ENCODE results near the gene PMS2. TPM values are rescaled to one million over a fixed set of nuclear protein-coding genes. Genes with fewer than 3 reads are reported as not detected.
"Not testable (repeated sequence)": the region's sequence is repeated elsewhere in the genome, so short reads cannot be mapped to it uniquely, and the experiment has no call there.

PMS2 gene
- 14.8 and 15.1 TPM in 2 replicates for total RNA-seq

DNA sequence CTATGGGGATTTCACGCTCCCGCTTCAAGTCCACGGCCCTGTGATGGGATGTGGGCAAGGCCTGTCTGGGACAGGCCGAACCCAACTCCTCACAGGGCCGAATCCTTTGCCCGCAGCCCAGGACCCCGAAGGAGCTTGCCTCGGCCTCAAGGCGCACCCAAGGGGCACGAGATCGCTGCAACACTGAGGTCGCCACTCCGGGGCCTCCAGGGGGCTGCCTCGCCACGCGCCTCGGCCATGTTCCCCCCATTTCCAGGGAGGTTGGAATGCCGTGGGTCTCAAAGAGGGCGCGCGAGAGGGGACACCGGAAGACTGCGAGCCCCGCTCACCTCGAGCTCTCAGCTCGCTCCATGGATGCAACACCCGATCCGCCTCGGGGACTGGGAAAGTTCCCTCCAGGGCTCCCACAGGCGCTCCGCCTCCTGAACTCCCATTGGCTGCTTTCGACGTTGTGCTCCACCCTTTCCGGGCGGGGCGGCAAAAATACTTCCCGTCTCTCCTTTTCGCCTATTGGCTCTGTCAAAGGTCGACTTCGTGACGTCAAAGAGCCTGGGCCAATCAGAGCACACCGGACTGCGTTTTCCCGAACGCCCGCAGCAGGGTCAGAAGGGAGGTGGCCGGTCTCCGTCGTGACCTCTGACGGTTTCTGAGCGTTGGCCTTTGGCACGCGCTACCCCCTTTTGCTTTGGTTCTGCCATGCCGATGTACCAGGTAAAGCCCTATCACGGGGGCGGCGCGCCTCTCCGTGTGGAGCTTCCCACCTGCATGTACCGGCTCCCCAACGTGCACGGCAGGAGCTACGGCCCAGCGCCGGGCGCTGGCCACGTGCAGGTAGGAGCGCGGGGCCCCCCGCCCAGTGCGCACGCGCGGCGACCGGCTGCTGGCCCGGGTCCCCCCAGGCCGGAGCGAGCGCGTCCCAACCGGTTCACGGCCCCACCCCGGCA, at the start of gene PMS2, which contains the start of gene AIMP2:
Gene PMS2 (minus strand): TSS at position 382 of the 944 bp plus-strand sequence. CDS start 30 bp downstream, at position 352.
Gene AIMP2 (plus strand): TSS at position 605 of the 944 bp plus-strand sequence. CDS start 92 bp downstream, at position 697.
- peak; percentile 90 for DNase-seq (ENCODE audit: extremely low read depth, low read depth, low spot score)

DNA sequence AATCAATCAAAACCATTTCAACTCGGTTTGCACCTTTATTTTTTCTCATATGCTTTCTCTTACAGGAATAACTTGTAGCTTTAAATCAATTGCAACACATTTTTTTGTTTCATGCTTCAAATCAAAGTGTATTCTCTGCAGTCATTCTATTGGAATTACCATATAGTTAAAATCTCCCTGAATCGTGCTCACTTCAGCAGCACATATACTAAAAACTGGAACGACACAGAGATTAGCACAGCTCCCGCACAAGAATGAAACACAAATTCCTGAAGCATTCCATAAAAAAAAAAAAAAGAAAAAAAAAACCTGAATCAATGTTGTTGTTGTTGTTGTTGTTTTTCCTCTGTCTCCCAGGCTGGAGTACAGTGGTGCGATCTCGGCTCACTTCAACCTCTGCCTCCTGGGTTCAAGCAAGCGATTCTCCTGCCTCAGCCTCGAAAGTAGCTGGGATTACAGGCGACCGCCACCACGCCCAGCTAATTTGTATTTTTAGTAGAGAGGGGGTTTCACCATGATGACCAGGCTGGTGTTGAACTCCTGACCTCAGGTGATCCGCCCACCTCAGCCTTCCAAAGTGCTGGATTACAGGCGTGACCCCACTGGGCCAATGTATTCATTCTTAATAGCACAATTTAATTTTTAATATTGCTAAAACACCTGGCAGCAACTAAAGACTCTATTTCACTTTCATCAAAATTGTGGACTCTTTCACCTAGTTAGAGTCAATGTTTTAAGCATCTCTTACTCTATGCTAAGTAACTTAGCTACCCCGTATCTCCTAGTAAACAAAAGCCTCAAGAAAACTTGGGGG, 48.7 kb upstream of the PMS2 start:
- DNase-seq (ENCODE audit: extremely low read depth, low read depth, low spot score), result no peak

DNA sequence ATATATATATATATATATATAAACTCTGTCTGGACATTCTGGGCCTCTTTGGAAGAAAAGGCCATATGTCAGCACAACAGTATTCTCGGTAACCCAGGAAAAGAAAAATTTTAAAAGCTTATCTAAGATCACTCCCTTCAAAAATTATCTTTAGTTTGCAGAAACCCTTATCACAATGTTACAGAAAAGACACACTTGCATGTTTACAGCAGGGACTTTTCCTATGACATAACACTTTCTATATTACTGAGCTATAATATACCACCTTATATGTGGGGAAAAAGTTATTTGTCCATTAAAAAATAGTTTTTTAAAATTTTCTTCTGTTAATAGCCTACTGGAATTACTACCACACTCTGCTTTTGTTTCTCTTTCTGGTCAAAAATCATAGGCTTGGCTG, 47.8 kb upstream of the PMS2 start:
- no peak for DNase-seq (ENCODE audit: extremely low read depth, low read depth, low spot score)

DNA sequence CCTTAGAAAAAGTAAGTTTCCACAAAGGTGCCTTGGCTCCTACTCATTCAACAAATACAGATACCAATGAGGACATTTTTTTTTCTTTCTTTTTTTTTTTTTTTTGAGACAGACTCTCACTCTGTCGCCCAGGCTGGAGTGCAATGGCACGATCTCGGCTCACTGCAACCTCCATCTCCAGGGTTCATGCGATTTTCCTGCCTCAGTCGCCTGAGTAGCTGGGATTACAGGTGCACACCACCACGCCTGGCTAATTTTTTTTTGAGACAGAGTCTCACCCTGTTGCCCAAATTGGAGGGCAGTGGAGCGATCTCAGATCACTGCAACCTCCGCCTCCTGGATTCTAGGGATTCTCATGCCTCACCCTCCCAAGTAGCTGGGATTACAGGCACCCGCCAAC, 42.3 kb upstream of the PMS2 start:
- DNase-seq (ENCODE audit: extremely low read depth, low read depth, low spot score), result not testable (repeated sequence)

DNA sequence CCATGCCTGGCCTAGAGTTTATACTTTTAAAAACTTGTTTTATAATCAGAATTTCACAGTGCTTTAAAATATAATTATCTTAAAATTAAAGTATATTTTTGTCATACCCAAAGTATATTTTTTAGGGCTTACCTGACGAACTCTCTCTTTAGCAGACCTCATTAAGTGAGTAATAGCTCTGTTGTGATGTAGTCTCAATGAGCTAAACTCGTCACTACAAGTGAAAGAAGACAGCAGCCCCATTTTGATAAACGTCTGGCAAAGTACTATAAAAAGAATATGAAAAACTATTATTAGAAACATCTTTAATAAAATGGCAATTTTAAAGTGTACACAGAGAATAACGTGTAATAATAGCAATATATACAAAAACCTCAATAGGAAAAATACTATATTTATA, 40.9 kb upstream of the PMS2 start:
- no peak for DNase-seq (ENCODE audit: extremely low read depth, low read depth, low spot score)

DNA sequence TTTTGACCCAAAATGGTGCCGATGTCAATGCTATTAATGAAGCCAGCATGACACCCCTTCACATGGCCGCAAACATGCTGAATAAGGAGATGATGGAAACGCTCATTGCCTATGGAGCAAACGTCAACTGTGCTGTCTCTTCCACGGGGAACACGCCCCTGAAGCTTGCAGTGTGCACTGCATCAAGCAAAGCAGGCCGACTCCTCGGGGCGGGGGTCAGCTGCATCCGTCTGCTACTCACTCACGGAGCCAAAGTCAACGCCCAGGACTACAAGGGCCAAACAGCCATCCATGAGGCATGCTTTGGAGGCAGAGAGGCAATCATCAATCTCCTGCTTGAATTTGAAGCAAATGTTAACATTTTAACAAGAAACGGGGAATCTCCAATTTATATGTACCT, 26.8 kb upstream of the PMS2 start:
- DNase-seq (ENCODE audit: extremely low read depth, low read depth, low spot score), result no peak

DNA sequence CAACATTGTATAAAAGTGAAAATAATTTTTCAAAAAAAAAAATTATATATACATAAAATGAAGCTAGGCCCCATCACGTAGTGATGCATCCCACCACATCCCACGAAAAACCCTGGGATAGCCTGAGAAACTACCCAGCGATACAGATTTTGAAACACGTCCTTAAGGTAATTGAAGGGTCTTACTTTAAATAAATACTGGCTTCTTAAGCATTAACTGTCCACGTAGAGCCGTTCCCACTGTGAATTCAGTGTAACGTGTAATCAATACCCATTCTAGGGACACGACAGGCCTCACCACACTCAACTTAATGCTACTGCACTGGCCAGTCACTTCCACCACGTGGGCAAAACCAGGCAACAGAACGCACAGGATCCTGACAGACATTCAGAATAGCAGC, 26.3 kb upstream of the PMS2 start:
- no peak for DNase-seq (ENCODE audit: extremely low read depth, low read depth, low spot score)

GRCh38 chr7:6032641-6033040, 23.8 kb upstream of the PMS2 start:
- no peak for DNase-seq (ENCODE audit: extremely low read depth, low read depth, low spot score)

- no peak for DNase-seq (ENCODE audit: extremely low read depth, low read depth, low spot score)
These were observed 23.3 kb upstream of the PMS2 start for GRCh38 chr7:6032167-6032566.

- DNase-seq (ENCODE audit: extremely low read depth, low read depth, low spot score), result no peak
These were observed 22.7 kb upstream of the PMS2 start for GRCh38 chr7:6031567-6031966.

- DNase-seq (ENCODE audit: extremely low read depth, low read depth, low spot score), result no peak
These were observed 22.1 kb upstream of the PMS2 start, which contains the start of gene ANKRD61 for GRCh38 chr7:6030988-6031387. Gene ANKRD61, plus strand, starts transcription at chr7:6031376. Its CDS starts 0 bp downstream, at chr7:6031376.

- no peak for DNase-seq (ENCODE audit: extremely low read depth, low read depth, low spot score)
These were observed 19.7 kb upstream of the PMS2 start for GRCh38 chr7:6028563-6028962.

DNA sequence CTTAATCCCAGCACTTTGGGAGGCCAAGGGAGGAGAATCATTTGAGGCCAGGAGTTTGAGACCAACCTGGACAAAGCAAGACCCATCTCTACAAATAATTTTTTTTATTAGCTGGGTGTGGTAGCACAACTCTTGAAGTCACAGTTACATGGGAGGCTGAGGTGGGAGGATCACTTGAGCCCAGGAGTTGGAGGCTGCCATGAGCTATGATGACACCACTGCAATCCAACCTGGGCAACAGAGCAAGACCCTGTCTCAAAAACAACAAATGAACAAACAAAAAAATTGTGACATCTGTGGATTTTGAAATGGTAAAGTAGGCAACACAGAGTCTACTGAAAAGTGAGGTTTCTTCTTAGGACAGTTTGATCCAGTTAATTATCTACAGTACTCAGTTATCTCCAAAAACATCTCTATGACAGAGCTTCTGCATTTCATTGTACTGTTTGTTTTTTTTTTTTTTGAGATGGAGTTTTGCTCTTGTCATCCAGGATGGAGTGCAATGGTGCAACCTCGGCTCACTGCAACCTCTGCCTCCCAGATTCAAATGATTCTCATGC, 19.0 kb upstream of the PMS2 start:
- no peak for DNase-seq (ENCODE audit: extremely low read depth, low read depth, low spot score)

GRCh38 chr7:6026820-6027311, 18.0 kb upstream of the PMS2 start:
- DNase-seq (ENCODE audit: extremely low read depth, low read depth, low spot score), result no peak

- DNase-seq (ENCODE audit: extremely low read depth, low read depth, low spot score), result no peak
These were observed 17.4 kb upstream of the PMS2 start for GRCh38 chr7:6026011-6026819.

GRCh38 chr7:6023974-6024435, 15.2 kb upstream of the PMS2 start:
- DNase-seq (ENCODE audit: extremely low read depth, low read depth, low spot score), result no peak

DNA sequence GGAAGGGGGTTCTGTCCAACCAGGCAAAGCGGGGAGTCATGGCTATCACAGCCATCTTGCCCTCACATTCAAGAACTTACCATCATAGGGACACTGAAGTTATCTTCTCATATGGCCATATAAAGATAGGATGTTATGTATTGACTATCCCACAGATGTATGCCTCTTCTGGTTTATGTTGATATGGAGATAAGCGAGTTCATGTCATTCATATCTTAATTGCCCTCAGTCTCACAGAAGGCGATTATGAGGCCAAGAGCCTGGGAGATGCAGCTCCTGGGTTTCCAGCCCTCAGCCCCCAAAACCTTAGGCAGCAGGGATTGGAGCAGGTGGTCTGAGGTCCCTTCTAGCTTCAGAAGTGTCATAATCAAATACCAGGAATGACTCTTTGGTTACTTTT, 13.9 kb upstream of the PMS2 start:
- DNase-seq (ENCODE audit: extremely low read depth, low read depth, low spot score), result no peak

- no peak for DNase-seq (ENCODE audit: extremely low read depth, low read depth, low spot score)
These were observed 11.8 kb upstream of the PMS2 start for GRCh38 chr7:6020371-6021286.

DNA sequence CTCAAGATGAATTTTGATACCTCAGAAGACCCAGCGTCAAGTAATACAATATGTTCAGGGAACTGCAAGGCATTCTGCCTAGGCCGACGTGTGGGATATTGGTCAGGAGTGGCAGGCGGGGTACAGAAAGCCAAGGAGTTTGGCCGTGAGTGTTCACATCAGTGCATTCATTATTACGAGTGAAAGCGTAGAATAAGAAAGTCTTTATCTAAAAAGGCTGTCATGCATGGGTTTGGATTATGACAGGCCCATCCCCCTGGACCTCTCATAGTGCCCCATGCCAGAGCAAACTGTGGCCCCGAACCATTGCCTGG, 7.8 kb upstream of the PMS2 start:
- DNase-seq (ENCODE audit: extremely low read depth, low read depth, low spot score), result no peak

Measured in glomerular endothelial cell (primary cell).